HG02938 (cell line): ENCODE results near the gene ZNF784.

Experiments used
- ATAC-seq: cut with Tn5 transposase; IDR thresholded peaks from one replicate; pipeline ENCODE4 v1.9.1; 2021; ENCODE audit warnings: mild to moderate bottlenecking, moderate library complexity; ENCODE audit not compliant: unreplicated experiment

The ZNF784 gene

GRCh38 chr19:55656988-55657747 is 32.8 kb upstream of the ZNF784 start:
- ATAC-seq: no peak

DNA sequence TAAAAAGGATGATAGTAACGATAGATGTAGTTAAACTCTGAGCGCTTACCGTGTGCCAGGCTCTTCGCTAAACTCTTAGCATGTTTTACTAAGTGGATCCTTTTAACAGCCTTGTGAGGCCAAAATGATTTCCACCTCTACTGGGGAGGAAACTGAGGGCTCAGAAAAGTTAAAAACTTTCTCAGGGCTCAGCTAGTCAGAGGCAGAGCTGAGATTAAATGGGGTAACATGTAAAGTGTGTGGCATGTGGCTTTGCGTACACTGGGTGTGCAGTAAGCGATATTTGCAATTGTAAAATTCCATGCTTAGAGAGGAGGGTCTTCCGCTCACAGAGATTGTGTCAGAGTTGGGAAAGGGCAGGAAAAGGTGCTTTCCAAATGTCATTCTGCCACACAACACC is 32.2 kb upstream of the ZNF784 start:
- ATAC-seq: no peak

DNA sequence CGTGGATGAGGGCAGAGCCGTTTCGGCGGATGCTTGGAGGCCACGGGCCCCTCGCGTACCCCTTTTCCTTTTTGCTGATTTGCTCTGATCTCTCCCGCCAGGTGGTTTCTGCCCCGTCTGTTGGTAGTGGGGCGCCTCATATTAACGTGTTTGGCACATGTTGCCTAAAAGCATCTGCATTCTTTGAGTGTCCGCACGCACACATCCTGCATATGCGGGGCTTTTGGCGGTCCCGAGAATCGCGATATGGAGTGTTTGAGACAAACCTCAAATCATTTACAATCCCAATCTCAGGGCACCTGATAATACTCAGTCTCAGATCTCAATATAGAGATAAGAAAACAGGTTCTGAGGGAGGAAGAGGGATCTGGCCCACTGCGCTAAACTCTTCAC is 31.3 kb upstream of the ZNF784 start:
- no peak for ATAC-seq

DNA sequence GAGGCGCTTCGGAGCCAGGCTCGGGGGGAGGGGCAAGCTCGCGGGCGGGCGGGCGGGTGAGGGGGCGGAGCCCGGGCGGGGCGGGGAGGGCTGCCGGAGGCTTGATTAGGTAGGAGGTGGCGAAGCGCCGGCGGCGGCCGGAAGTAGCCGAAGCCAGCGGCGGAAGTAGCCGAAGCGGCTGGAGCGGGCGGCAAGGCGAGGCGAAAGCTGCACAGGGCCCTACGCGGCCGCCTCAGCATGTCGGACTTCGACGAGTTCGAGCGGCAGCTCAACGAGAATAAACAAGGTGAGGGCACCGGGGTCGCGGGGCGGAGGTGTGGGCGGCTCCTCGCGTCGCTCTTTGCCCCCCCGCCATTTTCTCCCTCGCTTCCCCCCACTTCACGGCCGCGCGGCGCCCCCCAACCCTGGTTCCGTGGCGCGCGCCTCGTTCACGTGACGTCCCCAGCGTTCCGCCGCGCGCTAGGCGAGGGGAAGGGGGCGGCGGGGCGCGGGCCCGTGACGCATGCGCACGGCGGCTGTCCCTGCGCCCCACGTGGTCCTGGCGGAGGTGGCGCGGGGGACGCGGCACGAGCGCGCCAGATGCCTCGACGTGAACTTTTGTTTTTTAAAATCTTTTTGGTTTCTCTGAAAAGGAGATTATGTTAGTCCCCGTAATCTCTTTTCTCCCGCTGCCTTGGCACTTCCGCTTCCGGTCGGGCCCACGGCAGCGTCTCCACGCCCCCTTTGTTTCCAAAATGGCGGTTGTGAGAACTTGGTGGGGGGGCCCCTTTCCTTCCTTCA is 30.7 kb upstream of the ZNF784 start, which contains the start of gene U2AF2:
U2AF2 (plus strand) TSS at position 168 of the 780 bp plus-strand sequence; CDS start at position 238, 70 bp downstream.
- ATAC-seq: peak; percentile 17

DNA sequence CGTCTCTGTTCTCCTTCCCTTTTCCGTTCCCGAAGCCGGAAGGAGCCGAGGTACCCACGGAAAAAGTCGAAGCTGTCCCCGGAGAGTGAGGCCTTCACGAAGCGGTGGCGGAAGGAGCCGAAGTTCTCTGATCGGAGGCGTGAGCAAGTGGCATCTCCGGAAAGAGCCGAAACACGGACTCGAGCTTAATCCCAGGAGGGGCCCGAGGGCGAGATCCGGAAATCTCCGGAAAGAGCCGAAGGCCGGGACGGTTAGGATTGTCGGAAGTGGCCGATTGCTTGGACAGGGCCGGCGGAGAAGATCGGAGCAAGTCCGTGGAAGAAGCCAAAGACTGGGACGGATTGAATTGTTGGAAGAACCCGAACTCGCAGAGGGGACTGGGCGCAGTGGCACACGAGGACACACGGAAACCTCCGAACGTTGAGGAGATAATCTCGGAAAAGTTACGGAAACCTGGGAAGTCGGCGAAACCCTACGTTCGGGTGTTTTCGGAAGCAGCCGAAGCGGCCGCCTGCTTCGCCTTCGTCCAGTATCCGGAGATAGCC is 30.0 kb upstream of the ZNF784 start:
- peak; percentile 55 for ATAC-seq

DNA sequence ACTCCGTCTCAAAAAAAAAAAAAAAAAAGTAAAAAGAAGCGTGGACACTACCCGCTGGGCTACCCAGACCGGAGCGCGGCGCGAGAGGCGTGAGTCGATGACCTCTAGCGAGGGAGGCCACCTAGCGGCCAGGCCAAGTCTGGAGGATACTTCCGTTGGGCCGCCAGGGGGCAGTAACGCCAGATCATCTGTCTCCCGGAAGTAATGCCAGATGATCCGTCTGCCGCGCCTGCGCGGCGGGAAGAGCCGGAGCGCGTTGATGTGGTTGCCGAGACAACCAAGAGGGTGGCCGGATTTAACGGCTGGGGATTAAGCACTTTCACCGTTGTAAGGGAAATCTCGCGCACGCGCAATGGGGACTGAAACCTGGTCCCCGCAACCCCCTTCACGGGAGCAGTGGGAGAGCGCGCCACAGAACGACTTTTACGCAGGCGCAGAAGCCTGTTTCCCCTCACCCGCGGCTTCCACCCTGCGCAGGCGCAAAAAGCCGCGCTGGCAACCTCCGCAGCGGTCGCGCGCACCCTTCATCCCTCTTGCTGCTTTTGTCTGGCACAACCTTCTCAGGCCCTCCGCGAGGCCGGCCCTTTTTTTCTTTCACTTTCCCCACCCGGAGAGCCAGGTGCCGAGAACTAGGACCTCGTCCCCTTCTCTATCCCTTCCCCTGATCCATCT is 29.4 kb upstream of the ZNF784 start:
- ATAC-seq: peak; percentile 44

- ATAC-seq: no peak
Measured at GRCh38 chr19:55652311-55653128, 28.2 kb upstream of the ZNF784 start.

DNA sequence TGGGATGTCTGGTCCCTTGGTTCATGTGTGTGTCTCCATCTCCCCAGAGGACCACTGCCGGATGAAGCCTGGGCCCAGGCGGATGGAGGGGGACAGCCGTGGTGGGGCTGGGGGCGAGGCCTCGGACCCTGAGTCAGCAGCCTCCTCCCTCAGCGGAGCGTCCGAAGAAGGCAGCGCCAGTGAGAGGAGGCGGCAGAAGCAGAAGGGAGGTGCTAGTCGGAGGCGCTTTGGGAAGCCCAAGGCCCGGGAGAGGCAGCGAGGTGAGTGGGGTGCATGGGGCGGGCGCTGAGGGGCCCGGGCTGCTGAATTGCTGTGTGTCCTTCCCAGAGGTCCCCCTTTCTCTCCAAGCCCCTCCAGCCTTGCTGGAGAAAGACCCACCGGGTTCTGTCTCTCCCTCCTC is 26.9 kb upstream of the ZNF784 start:
- ATAC-seq: no peak

GRCh38 chr19:55650602-55651230 is 26.4 kb upstream of the ZNF784 start:
- no peak for ATAC-seq

DNA sequence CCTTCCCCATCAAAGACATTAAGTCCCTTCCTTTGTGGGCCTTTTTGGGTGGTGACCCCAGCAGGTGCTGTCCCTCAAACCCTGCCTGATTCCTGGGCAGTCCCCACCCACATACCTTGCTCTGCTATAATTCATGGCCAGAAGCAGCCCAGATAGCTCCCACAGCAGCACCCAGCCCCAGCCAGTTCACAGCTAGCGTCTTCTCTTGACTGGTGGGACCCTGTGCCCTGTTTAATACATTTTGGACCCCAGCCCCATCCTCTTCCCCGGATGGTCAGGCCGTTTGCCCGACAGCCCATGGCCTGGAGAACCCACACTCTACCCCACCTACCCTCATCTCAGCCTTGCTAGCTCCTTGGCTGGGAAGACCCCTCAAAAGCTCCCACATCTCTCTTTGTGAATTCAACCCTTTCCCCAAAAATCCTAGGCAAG is 25.8 kb upstream of the ZNF784 start:
- no peak for ATAC-seq

DNA sequence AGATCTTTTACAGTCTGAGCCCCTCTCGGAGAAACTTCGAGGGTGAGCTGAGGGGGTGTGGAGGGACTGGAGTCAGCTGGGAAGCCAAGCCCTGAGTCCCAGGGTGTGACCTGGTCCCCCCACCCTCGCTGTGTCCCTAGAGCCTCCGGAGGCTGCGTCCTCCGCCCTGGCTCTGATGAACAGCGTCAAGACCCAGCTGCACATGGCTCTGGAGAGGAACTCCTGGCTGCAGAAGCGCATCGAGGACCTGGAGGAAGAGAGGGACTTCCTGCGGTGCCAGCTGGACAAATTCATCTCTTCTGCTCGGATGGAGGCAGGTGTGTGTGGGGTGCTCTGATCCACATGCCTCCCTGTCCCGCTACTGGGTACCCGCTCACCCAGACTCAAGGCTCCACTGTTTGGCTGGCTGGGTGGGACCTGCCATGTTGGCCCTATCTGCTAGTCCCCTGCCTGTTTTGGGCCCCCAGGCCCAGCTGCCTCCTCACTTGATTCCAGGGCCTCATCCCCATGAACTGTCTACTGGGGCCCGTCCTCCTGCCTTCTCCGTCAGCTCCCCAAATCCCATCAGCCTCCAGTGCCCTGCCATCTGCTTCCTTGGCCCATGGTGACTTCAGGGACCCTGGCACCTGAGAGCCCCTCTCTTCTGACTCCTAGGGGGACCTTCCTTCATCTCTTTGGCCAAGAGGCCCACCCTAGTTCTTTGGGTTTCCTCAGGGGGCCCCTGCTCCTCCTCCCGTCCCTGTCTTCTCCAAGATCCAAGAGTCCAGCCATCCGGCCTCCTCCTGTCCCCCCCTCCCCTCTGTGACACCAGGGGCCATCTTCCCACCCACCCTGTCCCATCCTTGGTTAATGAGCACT is 25.1 kb upstream of the ZNF784 start:
- ATAC-seq: no peak

GRCh38 chr19:55648585-55649267 is 24.4 kb upstream of the ZNF784 start:
- ATAC-seq: no peak

- no peak for ATAC-seq
Measured at GRCh38 chr19:55647732-55648584, 23.6 kb upstream of the ZNF784 start, which contains the start of gene CCDC106. TSS of gene CCDC106 (plus strand) at chr19:55648212. CDS start at chr19:55649047, 835 bp downstream.

GRCh38 chr19:55646889-55647731 is 22.7 kb upstream of the ZNF784 start:
- ATAC-seq: no peak

GRCh38 chr19:55645512-55645881 is 21.1 kb upstream of the ZNF784 start:
- ATAC-seq: no peak

GRCh38 chr19:55644842-55645511 is 20.6 kb upstream of the ZNF784 start:
- ATAC-seq: no peak
